OCI-LY7 (cell line): Measurements from ENCODE around the gene SLC49A4. TPM values are rescaled to one million over a fixed set of nuclear protein-coding genes. Genes with fewer than 3 reads are reported as not detected.

Source experiments
- BruUV-seq: library from RNA; stranded (reverse); fragments of 400-500 nt; replicated peaks from 2 replicates; lab custom pipeline; 2021; lab: Mats Ljungman, UMichigan
- CTCF ChIA-PET: fragments of 300-600 bp; sonication (Branson Sonifier 250); formaldehyde crosslinking; loops from one replicate; lab custom pipeline; 2022; ENCODE audit warnings: antibody characterized with exemption; ENCODE audit not compliant: unreplicated experiment; lab: Charles Lee
- POLR2A ChIA-PET: fragments of 300-600 bp; sonication (Branson Sonifier 250); formaldehyde crosslinking; loops from one replicate; lab custom pipeline; 2022; ENCODE audit warnings: antibody characterized with exemption; lab: Charles Lee
- DNase-seq: peaks from one replicate; pipeline ENCODE4 v3.0.0-alpha.2; 2015; ENCODE audit warnings: low spot score
- H2AFZ ChIP-seq: fragments of 200-600 bp; sonication (generic), shearing (Covaris generic); 2 replicates; pipeline ENCODE4 v1.6.1; 2014; ENCODE audit warnings: mild to moderate bottlenecking, antibody characterized with exemption, low read length, moderate library complexity
- H3K27ac ChIP-seq: fragments of 200-600 bp; sonication (generic); 2 replicates; pipeline ENCODE4 v1.5.1; 2014; ENCODE audit warnings: mixed run types, low read depth, mild to moderate bottlenecking, moderate library complexity, low read length, inconsistent platforms; ENCODE audit not compliant: poor library complexity, severe bottlenecking
- H3K36me3 ChIP-seq: fragments of 200-600 bp; sonication (generic); 2 replicates; pipeline ENCODE4 v1.6.1; 2014; ENCODE audit warnings: mild to moderate bottlenecking, antibody characterized with exemption, low read length, moderate library complexity, mixed read lengths; ENCODE audit not compliant: insufficient read depth
- H3K4me1 ChIP-seq: fragments of 200-600 bp; sonication (generic); 2 replicates; pipeline ENCODE4 v1.5.1; 2014; ENCODE audit warnings: mild to moderate bottlenecking, low read length; ENCODE audit not compliant: insufficient read depth, poor library complexity, severe bottlenecking
- H3K4me2 ChIP-seq: fragments of 200-600 bp; sonication (generic); 2 replicates; pipeline ENCODE4 v1.6.1; 2014; ENCODE audit warnings: mild to moderate bottlenecking, low read length
- H3K4me3 ChIP-seq: fragments of 200-600 bp; sonication (generic); 2 replicates; pipeline ENCODE4 v1.5.1; 2014; ENCODE audit warnings: mild to moderate bottlenecking, low read depth, low read length; ENCODE audit not compliant: poor library complexity, severe bottlenecking
- H3K79me2 ChIP-seq: fragments of 200-600 bp; sonication (generic); 2 replicates; pipeline ENCODE4 v1.6.1; 2016; ENCODE audit warnings: low read depth, mild to moderate bottlenecking, low read length, moderate library complexity, mixed read lengths; ENCODE audit not compliant: insufficient read depth
- H3K9me2 ChIP-seq: fragments of 200-600 bp; sonication (generic); 2 replicates; pipeline ENCODE4 v1.6.1; 2016; ENCODE audit warnings: mild to moderate bottlenecking, low read length, mixed read lengths; ENCODE audit not compliant: insufficient read depth
- H3K9me3 ChIP-seq: fragments of 200-600 bp; sonication (generic); 2 replicates; pipeline ENCODE4 v1.6.1; 2014; ENCODE audit warnings: mild to moderate bottlenecking, mixed run types, low read length, mixed read lengths
- H4K20me1 ChIP-seq: fragments of 200-600 bp; sonication (generic); 2 replicates; pipeline ENCODE4 v1.6.1; 2014; ENCODE audit warnings: mild to moderate bottlenecking, antibody characterized with exemption, low read length, moderate library complexity, mixed read lengths; ENCODE audit not compliant: insufficient read depth
- EZH2phosphoT487 ChIP-seq: fragments of 200-600 bp; sonication (generic); IDR thresholded peaks from 2 replicates; pipeline ENCODE4 v1.6.1; 2018; ENCODE audit warnings: low read depth, borderline replicate concordance, mild to moderate bottlenecking, mixed run types, antibody characterized with exemption, low read length, moderate library complexity, mixed read lengths
- intact Hi-C: fragments of 100-400 bp; cut with micrococcal nuclease; formaldehyde crosslinking; loops from one replicate; pipeline ENCODE4 v1.10.0; 2022; ENCODE audit not compliant: unreplicated experiment
- total RNA-seq, 2 experiments: library from RNA; depleted of rRNA in 1 of 2; stranded (reverse); fragments of >200 nt in 1 of 2; shearing (Covaris generic) in 1 of 2; gene quantifications; 2 replicates each; pipeline ENCODE4 v1.2.3, GENCODE V29; 2014 to 2022
- TF ChIP-seq, protein P1 (sequence below): fragments of 200-600 bp; sonication (generic); conservative IDR thresholded peaks from 2 replicates; pipeline ENCODE4 v1.5.1; 2014; ENCODE audit warnings: mild to moderate bottlenecking, antibody characterized with exemption, low read length, moderate library complexity, mixed read lengths

Gene SLC49A4
- total RNA-seq, 2 experiments from 2014 or later, result 2.8 to 3.3 TPM

- CTCF ChIA-PET, result no interaction called here
- BruUV-seq, result no TSS peak
Measured at GRCh38 chr3:122926811-122927210, 131.9 kb downstream of the SLC49A4 start.

DNA sequence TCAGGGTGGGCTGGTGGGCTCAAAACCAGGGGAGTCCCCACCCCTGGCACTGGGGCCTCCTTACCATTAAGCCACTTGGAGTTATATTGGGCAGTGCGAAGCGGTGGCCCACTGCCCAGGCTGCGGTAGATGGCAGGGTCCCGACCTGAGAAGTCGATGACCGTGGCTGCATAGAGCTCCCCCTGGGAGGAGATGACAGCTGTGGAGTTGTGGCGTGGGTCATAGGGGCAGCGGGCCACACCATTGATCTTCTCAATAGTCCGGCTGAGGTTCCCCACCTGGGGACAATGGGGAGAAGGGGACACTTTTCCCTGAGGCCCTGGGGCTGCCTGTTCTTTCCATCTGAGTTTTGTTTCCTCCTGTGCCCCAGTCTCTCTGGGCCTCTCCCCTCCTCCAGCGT lies 132.9 kb downstream of the SLC49A4 start:
- POLR2A ChIA-PET, result no interaction called here
- Histone ChIP-seq H2AFZ (no peak overlapping the region), H3K79me2 (no peaks in the 10 kb centered on the region), H3K4me3 (no peak overlapping the region), H3K4me1 (no peaks in the 10 kb centered on the region), H3K4me2 (no peak overlapping the region), H4K20me1 (no peaks in the 10 kb centered on the region), H3K36me3 (no peaks in the 10 kb centered on the region), H3K9me3 (no peaks in the 10 kb centered on the region), H3K27ac (no peak overlapping the region), H3K9me2 (no peaks in the 10 kb centered on the region)
- CTCF ChIA-PET, result no interaction called here
- BruUV-seq, result no TSS peak
- DNase-seq, result no peak
- TF ChIP-seq, protein P1, sequence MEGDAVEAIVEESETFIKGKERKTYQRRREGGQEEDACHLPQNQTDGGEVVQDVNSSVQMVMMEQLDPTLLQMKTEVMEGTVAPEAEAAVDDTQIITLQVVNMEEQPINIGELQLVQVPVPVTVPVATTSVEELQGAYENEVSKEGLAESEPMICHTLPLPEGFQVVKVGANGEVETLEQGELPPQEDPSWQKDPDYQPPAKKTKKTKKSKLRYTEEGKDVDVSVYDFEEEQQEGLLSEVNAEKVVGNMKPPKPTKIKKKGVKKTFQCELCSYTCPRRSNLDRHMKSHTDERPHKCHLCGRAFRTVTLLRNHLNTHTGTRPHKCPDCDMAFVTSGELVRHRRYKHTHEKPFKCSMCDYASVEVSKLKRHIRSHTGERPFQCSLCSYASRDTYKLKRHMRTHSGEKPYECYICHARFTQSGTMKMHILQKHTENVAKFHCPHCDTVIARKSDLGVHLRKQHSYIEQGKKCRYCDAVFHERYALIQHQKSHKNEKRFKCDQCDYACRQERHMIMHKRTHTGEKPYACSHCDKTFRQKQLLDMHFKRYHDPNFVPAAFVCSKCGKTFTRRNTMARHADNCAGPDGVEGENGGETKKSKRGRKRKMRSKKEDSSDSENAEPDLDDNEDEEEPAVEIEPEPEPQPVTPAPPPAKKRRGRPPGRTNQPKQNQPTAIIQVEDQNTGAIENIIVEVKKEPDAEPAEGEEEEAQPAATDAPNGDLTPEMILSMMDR, result no peak
- no peak for TF ChIP-seq EZH2phosphoT487
- intact Hi-C loops, result no loop called here

More at GRCh38 chr3:122926811-122927210, 131.9 kb downstream of the SLC49A4 start:
- POLR2A ChIA-PET, result no interaction called here
- TF ChIP-seq EZH2phosphoT487, result no peak
- TF ChIP-seq, protein P1, result no peak
- no peak overlapping the region for H3K4me3 ChIP-seq
- no peaks in the 10 kb centered on the region for H3K4me1 ChIP-seq
- H2AFZ ChIP-seq, result no peak overlapping the region
- no peaks in the 10 kb centered on the region for H3K9me2 ChIP-seq
- intact Hi-C loops, result no loop called here
- H3K36me3 ChIP-seq, result no peaks in the 10 kb centered on the region
- H3K27ac ChIP-seq, result no peak overlapping the region
- H3K79me2 ChIP-seq, result no peaks in the 10 kb centered on the region
- H4K20me1 ChIP-seq, result no peaks in the 10 kb centered on the region
- H3K4me2 ChIP-seq, result no peak overlapping the region
- no peak for DNase-seq
- H3K9me3 ChIP-seq, result no peaks in the 10 kb centered on the region

DNA sequence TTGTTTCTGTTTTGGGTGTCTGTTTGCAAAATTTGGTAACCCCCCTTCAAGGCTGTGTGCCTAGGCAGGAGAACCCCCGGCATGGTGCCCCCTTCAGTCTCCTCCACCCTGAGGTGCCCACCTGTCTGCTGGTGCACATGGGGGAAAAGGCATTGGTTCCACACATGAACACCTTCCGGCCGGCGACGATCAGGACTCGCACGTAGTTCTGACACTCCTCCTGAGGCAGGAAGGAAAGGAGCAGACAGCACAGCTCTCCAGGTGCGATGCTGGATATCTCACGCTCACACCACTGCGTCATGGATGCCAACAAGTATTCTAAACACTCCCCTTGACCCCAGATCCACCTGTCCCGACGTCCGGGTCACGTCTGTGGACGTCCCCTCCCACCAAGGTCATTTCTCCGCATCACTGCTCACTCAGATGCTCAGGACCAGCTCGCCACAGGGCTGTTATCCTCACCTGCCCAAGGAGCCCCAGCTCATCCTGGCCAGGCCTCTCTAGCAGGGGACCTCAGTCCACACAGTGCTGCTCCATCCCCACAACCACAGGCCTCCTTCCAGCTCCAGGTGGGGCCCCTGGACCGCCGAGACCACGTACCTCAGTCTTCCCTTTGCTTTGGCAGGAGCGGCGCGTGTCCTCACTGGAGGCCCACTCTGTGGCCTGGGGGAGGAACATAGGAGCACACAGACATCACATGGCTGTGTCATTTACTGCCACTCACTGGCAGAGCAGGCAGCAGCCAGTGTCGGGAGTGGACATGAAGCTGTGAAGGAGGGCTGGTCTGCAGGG lies 133.7 kb downstream of the SLC49A4 start:
- H3K9me3 ChIP-seq, result no peaks in the 10 kb centered on the region
- intact Hi-C loops, result no loop called here
- BruUV-seq, result no TSS peak
- no peaks in the 10 kb centered on the region for H3K36me3 ChIP-seq
- no peak overlapping the region for H3K4me2 ChIP-seq
- H3K4me1 ChIP-seq, result no peaks in the 10 kb centered on the region
- no peak overlapping the region for H2AFZ ChIP-seq
- DNase-seq, result no peak
- no peak overlapping the region for H3K27ac ChIP-seq
- CTCF ChIA-PET, result no interaction called here
- TF ChIP-seq, protein P1, result no peak
- no peak for TF ChIP-seq EZH2phosphoT487
- no peaks in the 10 kb centered on the region for H4K20me1 ChIP-seq
- POLR2A ChIA-PET, result no interaction called here
- no peaks in the 10 kb centered on the region for H3K79me2 ChIP-seq
- H3K9me2 ChIP-seq, result no peaks in the 10 kb centered on the region
- no peak overlapping the region for H3K4me3 ChIP-seq
